Right cardiac atrium (tissue), 5 donors: ENCODE data around the gene DFFB. TPM values are rescaled to one million over a fixed set of nuclear protein-coding genes. Genes with fewer than 3 reads are reported as not detected.

Experiments
- ATAC-seq, 2 donors: fragments of 200-7000 bp; cut with Tn5 transposase; one replicate each; pipeline versions ENCODE4 v1.8.0 to v1.9.1; 2020; ENCODE audit warnings: moderate library complexity in 2 of 2, mild to moderate bottlenecking in 1 of 2
- DNase-seq, 3 donors: peaks; one replicate each; pipeline ENCODE4 v3.0.0-alpha.2; 2020
- H3K27ac ChIP-seq: one replicate; pipeline ENCODE4 v1.5.1; 2013; ENCODE audit warnings: mild to moderate bottlenecking, low read length, control low read depth, moderate library complexity
- H3K27me3 ChIP-seq: one replicate; pipeline ENCODE4 v1.6.1; 2013; ENCODE audit not compliant: control insufficient read depth, insufficient read depth
- H3K4me1 ChIP-seq: one replicate; pipeline ENCODE4 v1.6.1; 2013; ENCODE audit warnings: low read length; ENCODE audit not compliant: control insufficient read depth, insufficient read depth
- H3K4me3 ChIP-seq: one replicate; pipeline ENCODE4 v1.5.1; 2013; ENCODE audit warnings: low read length, control low read depth
- H3K9me3 ChIP-seq: one replicate; pipeline ENCODE4 v1.6.1; 2013; ENCODE audit warnings: low read length; ENCODE audit not compliant: control insufficient read depth
- WGBS: extraction: QIAGEN DNeasy Blood & Tissue Kit; methylation state at CpG from one replicate; pipeline ENCODE4 v1.1.7; 2013; 5-methylcytosine and 5-hydroxymethylcytosine counted together
- intact Hi-C, 4 donors: fragments of 100-400 bp; cut with DNase I; formaldehyde crosslinking; loops; one replicate each; pipeline versions ENCODE4 v1.11.0 to v1.14.0; 2022 to 2023
- polyA plus RNA-seq: library from polyadenylated mRNA; stranded (reverse); fragments of 200-250 nt; gene quantifications from one replicate; pipeline ENCODE4 v1.2.3, GENCODE V29; 2013
- total RNA-seq, 4 donors: library from RNA; stranded (reverse); fragmentation: NEBNext Ultra II Directional; extraction: Animal tissue kit (Norgen Biotek cat#: 25700); gene quantifications; one replicate each; pipeline ENCODE4 v1.2.1, GENCODE V29; 2021
- donor health status: healthy with polysubstance abuse.
- donor health status: DM: no; HTN: yes; CAD: no.
- donor health status: DM: no; HTN: no; CAD: no.
- donor health status: DM: no; HTN: yes; CAD: no; lungs with severe emphysema.
- donor health status: DM: yes; HTN: yes; CAD: no.

The DFFB gene
- total and polyA plus RNA-seq, 5 donors, result 2.6 to 6.1 (median 4.0) TPM

DNA sequence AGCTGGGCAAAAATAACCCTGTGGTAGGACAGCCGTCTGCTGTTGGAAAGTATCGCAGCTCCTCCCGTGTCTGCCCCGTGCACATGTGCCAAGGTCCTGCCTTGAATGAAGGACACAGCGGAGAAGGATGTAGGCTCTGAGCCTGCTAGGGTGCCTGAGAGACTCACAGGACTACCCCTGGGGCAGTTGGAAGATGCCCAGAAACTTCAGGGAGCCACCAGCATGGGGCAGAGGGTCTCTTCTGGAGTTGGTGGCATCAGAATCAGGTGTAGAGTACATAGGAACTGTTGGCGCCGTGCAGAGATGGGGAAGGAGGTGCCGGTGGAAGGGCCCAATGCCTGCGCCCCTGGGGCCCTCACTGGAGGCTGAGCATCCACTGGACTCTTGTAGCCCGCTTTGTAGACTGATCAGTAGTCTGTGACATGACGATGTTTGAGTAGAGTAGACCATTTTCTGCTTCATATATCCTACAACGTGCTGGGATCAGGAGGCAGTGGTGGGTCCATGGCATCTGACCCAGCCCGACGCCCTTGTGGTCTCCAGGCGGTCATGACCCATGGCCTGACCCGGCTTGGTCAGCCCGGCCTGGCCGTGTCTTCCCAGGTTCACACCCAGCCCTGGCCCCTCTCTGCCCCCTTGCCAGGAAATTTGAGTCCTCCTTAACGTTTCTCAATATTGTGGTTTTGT, 48.1 kb downstream of the DFFB start:
- WGBS, result 90% methylated on average over 19 of the region's 19 CpGs
- H3K4me1 ChIP-seq, result no peaks in the 10 kb centered on the region
- intact Hi-C loops, result loop anchor here in 1 of 4 donors (5.0 kb wide), 1 partner anchor 1842 kb away; no protein-coding TSS in a partner anchor
- no peak for ATAC-seq
- no peaks in the 10 kb centered on the region for H3K9me3 ChIP-seq
- no peaks in the 10 kb centered on the region for H3K27me3 ChIP-seq
- no peak overlapping the region for H3K27ac ChIP-seq
- H3K4me3 ChIP-seq, result no peak overlapping the region
- DNase-seq, result no peak

DNA sequence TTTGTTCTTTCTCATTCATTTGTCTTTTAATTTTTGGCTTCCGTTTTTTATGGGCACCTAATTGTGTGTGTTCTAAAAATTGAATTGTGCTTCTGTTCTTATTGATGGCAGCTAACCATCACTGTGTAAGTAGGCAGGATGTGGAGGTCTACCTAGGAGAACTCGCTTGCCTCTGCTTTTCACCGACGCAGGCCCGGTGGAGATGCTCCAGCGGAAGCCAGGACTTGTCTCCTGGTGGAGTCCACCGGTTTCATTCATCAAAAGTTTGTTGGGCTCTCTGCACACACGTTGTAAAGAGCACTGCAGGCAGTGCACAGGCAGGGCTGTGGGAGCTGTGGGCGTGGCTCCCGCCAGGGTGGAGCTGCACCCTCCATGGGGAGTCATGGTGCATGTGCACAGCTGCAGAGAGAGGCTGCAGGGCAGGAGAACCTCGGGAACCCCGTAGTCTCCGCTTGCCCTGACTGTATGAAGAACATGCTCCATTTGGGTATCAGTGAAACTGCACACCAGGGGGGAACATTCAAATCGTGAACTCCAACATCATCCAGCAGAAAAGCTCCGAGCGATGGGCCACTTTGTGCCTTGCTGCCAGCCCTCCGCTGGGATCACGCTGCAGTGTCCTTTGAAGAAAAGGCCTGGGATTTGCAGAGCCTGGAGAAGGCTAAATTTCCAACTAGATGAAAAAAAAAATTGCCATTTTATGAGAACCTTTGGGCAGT, 48.8 kb downstream of the DFFB start:
- intact Hi-C loops, result loop anchor here in 1 of 4 donors (5.0 kb wide), 1 partner anchor 1841 kb away; no protein-coding TSS in a partner anchor
- no peak overlapping the region for H3K4me3 ChIP-seq
- 87% methylated on average over 18 of the region's 18 CpGs for WGBS

DNA sequence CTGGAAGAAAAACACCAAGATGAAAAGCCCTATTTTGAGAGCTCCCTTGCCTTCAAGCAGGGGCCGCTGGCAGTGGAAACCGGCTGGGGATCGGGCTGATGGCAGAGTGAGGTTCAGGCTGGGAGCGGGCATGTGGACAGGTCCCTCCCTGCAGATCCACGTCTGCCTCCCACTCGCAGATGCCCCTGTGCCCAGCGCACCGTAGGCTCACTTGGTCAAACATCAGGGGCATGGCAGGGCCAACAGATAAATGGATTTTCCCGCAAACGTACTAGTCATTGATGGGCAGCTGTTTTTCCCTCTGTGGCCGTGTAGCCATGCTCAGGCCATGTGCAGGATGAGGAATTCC, 49.4 kb downstream of the DFFB start:
- Histone ChIP-seq H3K4me3 (no peak overlapping the region), H3K9me3 (no peaks in the 10 kb centered on the region), H3K27ac (no peak overlapping the region), H3K4me1 (peaks cover 4% of the 10 kb centered on the region), H3K27me3 (no peaks in the 10 kb centered on the region)
- no peak for ATAC-seq
- no peak for DNase-seq
- WGBS, result 83% methylated on average over 11 of the region's 11 CpGs
- intact Hi-C loops, result loop anchor here in 1 of 4 donors (5.0 kb wide), 1 partner anchor 1841 kb away; no protein-coding TSS in a partner anchor

More for the DNA sequence above, 48.8 kb downstream of the DFFB start:
- H3K4me1 ChIP-seq, result peaks cover 3% of the 10 kb centered on the region
- H3K27ac ChIP-seq, result no peak overlapping the region
- H3K9me3 ChIP-seq, result no peaks in the 10 kb centered on the region
- ATAC-seq (no peak), DNase-seq (no peak)
- no peaks in the 10 kb centered on the region for H3K27me3 ChIP-seq

DNA sequence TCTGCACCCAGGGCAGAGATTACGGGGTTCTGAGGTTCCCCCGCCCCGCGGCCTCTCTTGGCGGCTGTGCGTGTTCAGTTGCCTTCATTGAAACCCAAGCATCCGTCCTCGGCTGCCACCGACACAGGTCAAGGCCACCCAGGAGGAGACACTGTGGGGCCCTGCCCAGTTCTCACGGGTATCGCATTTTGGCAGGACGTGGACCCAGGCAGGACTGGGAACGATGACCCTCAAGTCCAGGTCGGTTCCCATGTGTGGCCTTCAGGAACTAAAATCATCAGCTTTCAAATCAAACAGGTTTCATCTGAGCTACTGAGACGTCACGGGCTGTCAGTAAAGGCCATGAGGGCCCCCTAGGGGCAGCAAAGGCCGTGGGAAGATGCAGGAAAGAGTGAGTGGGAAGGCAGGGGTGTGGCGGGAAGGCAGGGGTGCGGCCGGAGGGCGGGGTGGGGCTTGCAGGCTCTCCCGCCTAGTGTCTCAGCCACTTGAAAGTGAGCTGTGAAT, 49.8 kb downstream of the DFFB start:
- no peak for DNase-seq
- WGBS, result 69% methylated on average over 22 of the region's 22 CpGs
- Histone ChIP-seq H3K27ac (no peak overlapping the region), H3K4me3 (no peak overlapping the region), H3K9me3 (no peaks in the 10 kb centered on the region), H3K27me3 (no peaks in the 10 kb centered on the region), H3K4me1 (peaks cover 4% of the 10 kb centered on the region)
- intact Hi-C loops, result loop anchor here in 1 of 4 donors (5.0 kb wide), 1 partner anchor 1840 kb away; no protein-coding TSS in a partner anchor
- no peak for ATAC-seq

DNA sequence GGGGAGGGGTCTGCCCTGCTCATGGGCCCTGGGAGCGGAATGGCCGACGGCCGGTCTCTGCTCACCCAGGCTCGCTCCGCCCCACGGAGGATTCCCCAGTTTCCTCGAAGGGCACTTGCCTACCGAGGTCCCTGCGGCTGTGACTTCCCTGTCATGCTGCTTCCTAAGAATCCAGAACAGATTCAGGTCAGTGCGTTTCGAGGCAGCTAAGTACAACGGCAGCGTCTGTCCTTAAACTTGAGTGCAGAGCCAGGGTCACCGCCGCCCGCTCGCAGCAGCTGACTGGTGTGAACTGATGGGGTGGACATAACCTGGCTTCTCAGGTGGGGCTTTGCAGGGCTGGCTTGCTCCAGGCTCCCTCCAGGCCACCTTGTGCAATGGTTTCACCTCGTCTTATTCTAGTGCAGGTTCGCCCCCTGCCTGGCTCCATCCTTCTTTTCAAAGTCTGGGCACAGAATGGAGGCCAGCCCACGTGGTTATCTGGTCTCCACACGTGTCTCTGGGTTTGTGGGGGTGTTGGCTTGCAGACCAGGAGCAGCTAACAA, 50.4 kb downstream of the DFFB start:
- no peak for DNase-seq
- Histone ChIP-seq H3K4me3 (no peak overlapping the region), H3K27ac (no peak overlapping the region), H3K4me1 (peaks cover 4% of the 10 kb centered on the region), H3K9me3 (no peaks in the 10 kb centered on the region), H3K27me3 (no peaks in the 10 kb centered on the region)
- intact Hi-C loops, result loop anchor here in 1 of 4 donors (5.0 kb wide), 1 partner anchor 1840 kb away; no protein-coding TSS in a partner anchor
- ATAC-seq, result no peak
- 76% methylated on average over 22 of the region's 22 CpGs for WGBS

DNA sequence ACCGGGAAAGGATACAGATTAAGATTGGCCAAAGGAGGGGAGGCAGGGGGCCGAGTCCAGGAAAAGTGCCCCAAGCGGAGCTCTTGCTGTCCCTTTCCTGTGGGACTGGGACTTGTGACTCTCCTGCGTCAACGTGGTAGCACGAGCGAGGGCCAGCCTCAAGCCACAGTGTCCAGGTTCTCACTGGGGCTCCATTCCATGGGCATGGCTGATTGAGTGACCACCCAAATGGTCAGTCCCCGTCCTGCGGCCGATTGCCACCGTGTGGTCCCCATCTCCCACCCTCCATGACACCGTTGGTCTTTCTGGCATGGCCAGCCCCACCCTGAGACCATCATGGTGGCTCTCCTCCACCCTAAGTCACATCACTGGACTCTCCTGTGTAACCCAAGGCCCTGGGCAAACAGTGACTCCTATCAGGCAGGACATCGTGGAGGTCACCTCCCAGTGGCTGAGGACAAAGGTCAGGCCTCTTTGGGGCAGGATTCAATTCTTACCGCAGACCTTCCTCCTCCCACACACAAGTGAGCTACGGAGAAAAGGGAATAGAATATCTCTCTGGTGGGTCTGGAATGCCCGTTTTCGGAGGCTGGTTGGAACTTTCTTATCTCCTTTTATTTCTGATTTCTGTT, 51.7 kb downstream of the DFFB start:
- intact Hi-C loops, result loop anchor here in 1 of 4 donors (5.0 kb wide), 1 partner anchor 1838 kb away; no protein-coding TSS in a partner anchor
- H3K27me3 ChIP-seq, result no peaks in the 10 kb centered on the region
- ATAC-seq (no peak), DNase-seq (no peak)
- WGBS, result 67% methylated on average over 17 of the region's 17 CpGs
- H3K4me3 ChIP-seq, result no peak overlapping the region
- H3K4me1 ChIP-seq, result peaks cover 4% of the 10 kb centered on the region
- H3K27ac ChIP-seq, result no peak overlapping the region
- H3K9me3 ChIP-seq, result no peaks in the 10 kb centered on the region

DNA sequence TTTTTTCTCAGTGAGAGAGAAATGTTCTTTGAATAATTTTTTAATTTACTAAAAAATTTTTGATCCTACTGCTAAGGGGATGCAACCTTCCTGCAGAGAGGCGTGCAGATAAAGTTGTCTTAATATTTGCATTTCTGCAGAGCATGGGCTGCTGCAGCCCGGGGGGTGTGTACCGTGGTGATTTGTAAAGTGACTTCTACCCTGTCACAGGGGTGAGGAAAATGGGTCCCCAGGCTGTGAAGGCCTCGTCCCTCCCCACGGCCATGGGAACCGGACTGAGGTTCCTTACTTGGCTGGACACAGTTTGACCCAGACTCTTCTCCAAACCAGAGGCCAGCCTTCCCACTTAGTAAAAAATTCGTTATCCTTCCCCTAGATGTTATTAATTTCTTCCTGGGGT, 52.3 kb downstream of the DFFB start:
- H3K27me3 ChIP-seq, result no peaks in the 10 kb centered on the region
- H3K9me3 ChIP-seq, result no peaks in the 10 kb centered on the region
- no peak overlapping the region for H3K27ac ChIP-seq
- intact Hi-C loops, result loop anchor here in 1 of 4 donors (5.0 kb wide), 1 partner anchor 1838 kb away; no protein-coding TSS in a partner anchor
- no peak for ATAC-seq
- no peak overlapping the region for H3K4me3 ChIP-seq
- 60% methylated on average over 7 of the region's 7 CpGs for WGBS
- H3K4me1 ChIP-seq, result peaks cover 4% of the 10 kb centered on the region
- DNase-seq, result no peak

DNA sequence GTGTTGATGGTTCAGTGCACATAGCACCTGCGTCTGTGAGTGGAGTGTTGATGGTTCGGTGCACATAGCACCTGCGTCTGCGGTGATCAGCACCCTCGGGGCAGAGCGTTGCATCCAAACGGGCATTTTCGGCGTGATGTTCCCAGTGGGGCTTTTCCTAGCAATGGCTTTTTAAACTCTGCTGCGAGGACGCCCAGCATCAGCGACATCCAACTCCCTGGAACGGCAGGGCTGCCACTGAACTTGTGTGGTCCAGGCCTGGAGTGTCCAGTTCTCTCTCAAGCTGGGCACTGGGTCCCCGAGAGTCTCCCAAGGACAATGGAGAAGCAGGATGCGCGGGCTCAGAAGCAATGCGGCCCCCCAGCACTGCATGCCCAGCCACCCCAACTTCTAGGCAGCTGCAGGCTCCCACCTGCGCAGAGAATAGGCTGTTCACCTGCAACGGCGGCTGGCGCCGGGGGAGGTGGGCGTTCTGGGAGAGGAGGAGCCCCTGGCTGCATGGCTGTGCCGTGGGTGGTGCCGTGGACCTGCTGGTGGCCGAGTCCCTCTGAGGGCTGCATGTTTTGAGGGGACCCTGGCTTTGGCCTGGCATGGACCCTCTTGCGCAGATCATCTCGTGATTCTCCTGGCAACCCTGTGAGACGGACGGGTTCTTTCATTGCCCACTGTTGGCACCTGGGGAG, 52.9 kb downstream of the DFFB start:
- Histone ChIP-seq H3K4me3 (no peak overlapping the region), H3K27me3 (no peaks in the 10 kb centered on the region), H3K27ac (no peak overlapping the region), H3K9me3 (no peaks in the 10 kb centered on the region), H3K4me1 (peaks cover 4% of the 10 kb centered on the region)
- intact Hi-C loops, result no loop called here
- DNase-seq (no peak), ATAC-seq (no peak)
- 84% methylated on average over 30 of the region's 30 CpGs for WGBS

DNA sequence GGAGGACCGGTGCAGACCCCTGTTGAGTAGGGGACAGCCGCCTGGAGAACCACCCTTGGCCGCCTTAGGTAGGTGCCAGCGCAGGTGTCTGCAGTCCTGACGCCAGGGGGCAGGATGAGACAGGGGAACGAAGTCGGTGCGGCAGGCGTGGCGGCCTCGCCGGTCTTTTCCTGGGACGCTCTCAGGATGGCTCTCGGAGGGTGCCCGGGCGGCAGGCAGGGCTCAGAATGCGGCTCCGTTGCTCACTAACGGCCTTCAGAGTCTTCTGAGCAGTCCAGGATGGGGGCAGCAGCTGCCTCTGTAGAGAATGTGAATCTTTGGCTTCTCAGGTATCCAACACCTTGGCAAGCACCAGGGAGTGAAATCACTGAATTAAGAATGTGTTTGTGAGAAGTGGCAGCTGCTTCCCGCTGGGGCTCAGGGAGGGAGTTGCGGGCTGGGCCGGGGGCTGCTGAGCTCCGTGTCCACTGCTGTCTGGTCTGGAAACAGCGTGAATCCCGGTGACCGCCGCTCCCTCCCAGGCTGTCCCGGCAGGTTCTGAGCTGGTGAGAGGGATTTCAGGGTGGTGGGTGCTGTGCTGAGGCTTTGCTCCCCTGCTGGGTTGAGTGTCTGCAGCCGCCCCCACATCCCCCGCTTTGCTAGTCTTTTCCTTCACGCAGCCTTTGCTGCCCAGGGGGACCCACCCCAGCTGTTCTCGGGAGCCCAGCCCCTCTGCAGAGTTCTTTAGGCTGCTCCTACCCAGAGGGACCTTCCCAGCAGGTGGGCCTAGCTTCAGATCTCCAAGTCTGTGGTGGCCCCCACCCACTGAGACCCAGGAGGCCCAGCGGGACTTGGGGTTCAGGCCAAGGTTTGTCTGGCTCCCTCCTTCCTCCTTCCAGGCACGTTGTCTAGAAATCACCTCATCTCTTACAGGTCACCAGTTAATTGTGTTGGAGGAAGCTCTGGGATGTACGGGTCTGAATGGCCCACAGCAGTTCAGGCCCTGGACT, 53.9 kb downstream of the DFFB start:
- WGBS, result 10% methylated on average over 35 of the region's 35 CpGs
- H3K4me3 ChIP-seq, result no peak overlapping the region
- DNase-seq (peak; percentile 61 to 85 (median 82)), ATAC-seq (peak; percentile 51 to 58)
- peaks cover 4% of the 10 kb centered on the region for H3K4me1 ChIP-seq
- H3K27me3 ChIP-seq, result no peaks in the 10 kb centered on the region
- H3K27ac ChIP-seq, result no peak overlapping the region
- intact Hi-C loops, result no loop called here
- H3K9me3 ChIP-seq, result no peaks in the 10 kb centered on the region
